SK-N-SH treated with all-trans-retinoic acid at 6 μM for 48 hours (cell line): ENCODE results near the gene NXNL1.

Experiments
- CSDC2 ChIP-seq: fragments of 250-450 bp; sonication (Bioruptor Pico); IDR thresholded peaks from 2 replicates; pipeline ENCODE4 v1.5.0; 2020; ENCODE audit warnings: mild to moderate bottlenecking, moderate library complexity
- ESRRG ChIP-seq: fragments of 250-450 bp; sonication (Bioruptor Pico); IDR thresholded peaks from 2 replicates; pipeline ENCODE4 v1.6.1; 2021; ENCODE audit warnings: mild to moderate bottlenecking
- GLIS3 ChIP-seq: fragments of 250-450 bp; sonication (Bioruptor Pico); IDR thresholded peaks from 2 replicates; pipeline ENCODE4 v1.5.0; 2020; ENCODE audit warnings: mild to moderate bottlenecking, moderate library complexity
- ISL1 ChIP-seq: fragments of 250-450 bp; sonication (Bioruptor Pico); IDR thresholded peaks from 2 replicates; pipeline ENCODE4 v2.1.2; 2022; ENCODE audit warnings: mild to moderate bottlenecking, moderate library complexity
- SNAI2 ChIP-seq: fragments of 250-450 bp; sonication (Bioruptor Pico); IDR thresholded peaks from 2 replicates; pipeline ENCODE4 v1.5.0; 2020; ENCODE audit warnings: mild to moderate bottlenecking, moderate library complexity
- TSHZ2 ChIP-seq: fragments of 250-450 bp; sonication (Bioruptor Pico); IDR thresholded peaks from 2 replicates; pipeline ENCODE4 v1.5.0; 2020; ENCODE audit warnings: mild to moderate bottlenecking, moderate library complexity
- ZFP3 ChIP-seq: fragments of 250-450 bp; sonication (Bioruptor Pico); IDR thresholded peaks from 2 replicates; pipeline ENCODE4 v1.5.0; 2020; ENCODE audit warnings: mild to moderate bottlenecking, moderate library complexity
- ZFP30 ChIP-seq: fragments of 450-650 bp; formaldehyde crosslinking; IDR thresholded peaks from 2 replicates; pipeline ENCODE4 v1.5.0; 2022; ENCODE audit warnings: mild to moderate bottlenecking, moderate library complexity
- ZNF8 ChIP-seq: fragments of 450-650 bp; formaldehyde crosslinking; IDR thresholded peaks from 2 replicates; pipeline ENCODE4 v1.5.0; 2020; ENCODE audit warnings: mild to moderate bottlenecking, moderate library complexity
- TF ChIP-seq, protein P1 (sequence below): fragments of 250-450 bp; sonication (Bioruptor Pico); IDR thresholded peaks from 2 replicates; pipeline ENCODE4 v1.8.0; 2020; ENCODE audit warnings: mild to moderate bottlenecking, moderate library complexity, borderline replicate concordance

DNA sequence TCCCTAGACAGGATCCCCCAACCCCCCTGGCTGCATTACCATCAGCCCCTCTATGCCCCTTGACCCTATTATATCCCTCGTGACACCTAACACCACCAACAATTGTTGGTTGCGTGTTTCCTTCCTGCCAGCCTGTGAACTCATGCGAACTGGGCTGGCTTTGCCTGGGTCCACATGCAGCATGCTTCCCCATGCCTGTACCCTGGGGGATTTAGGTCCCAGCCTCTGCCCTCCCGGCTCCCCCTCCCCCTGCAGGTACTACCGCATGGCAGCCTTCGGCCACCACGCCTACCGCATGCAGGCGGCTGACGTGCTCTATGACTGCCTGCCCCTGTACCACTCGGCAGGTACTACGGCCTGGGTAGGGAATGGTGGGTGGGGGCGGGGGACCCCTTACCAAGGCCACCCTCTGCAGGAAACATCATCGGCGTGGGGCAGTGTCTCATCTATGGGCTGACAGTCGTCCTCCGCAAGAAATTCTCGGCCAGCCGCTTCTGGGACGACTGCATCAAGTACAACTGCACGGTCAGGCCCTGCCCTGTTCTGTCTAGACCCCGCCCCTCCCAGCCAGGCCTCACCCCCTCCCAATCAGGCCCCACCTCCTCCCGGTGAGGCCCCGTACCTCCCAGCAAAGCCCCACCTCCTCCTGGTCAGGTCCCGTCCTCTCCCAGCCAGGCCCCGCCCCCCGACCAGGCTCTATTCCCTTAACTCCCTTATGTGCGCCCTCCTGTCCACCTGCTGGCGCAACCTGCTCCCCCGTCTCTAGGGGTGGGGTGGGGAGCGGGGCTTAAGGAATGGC is 28.1 kb upstream of the NXNL1 start:
- TF ChIP-seq, protein P1, sequence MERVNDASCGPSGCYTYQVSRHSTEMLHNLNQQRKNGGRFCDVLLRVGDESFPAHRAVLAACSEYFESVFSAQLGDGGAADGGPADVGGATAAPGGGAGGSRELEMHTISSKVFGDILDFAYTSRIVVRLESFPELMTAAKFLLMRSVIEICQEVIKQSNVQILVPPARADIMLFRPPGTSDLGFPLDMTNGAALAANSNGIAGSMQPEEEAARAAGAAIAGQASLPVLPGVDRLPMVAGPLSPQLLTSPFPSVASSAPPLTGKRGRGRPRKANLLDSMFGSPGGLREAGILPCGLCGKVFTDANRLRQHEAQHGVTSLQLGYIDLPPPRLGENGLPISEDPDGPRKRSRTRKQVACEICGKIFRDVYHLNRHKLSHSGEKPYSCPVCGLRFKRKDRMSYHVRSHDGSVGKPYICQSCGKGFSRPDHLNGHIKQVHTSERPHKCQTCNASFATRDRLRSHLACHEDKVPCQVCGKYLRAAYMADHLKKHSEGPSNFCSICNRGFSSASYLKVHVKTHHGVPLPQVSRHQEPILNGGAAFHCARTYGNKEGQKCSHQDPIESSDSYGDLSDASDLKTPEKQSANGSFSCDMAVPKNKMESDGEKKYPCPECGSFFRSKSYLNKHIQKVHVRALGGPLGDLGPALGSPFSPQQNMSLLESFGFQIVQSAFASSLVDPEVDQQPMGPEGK: no peak
- TF ChIP-seq ESRRG (no peak), GLIS3 (no peak), ISL1 (CRISPR knock-in tag) (no peak), ZFP3 (CRISPR knock-in tag) (no peak), ZNF8 (CRISPR knock-in tag) (no peak), SNAI2 (CRISPR knock-in tag) (no peak), TSHZ2 (CRISPR knock-in tag) (no peak), CSDC2 (CRISPR knock-in tag) (no peak), ZFP30 (CRISPR knock-in tag) (no peak)
